Colon (tissue), 2 donors: ENCODE measurements around the gene SPATS2L.
A peak's percentile ranks its signal among the peaks of the same experiment; 100 is the strongest.

ENCODE experiments used
- FAIRE-seq: peaks from 2 replicates; lab custom pipeline; 2012; peaks lifted over from hg19 to GRCh38; lab: Jason Lieb, UNC
- donor health status: control.
- donor health status: control.

SPATS2L gene

GRCh38 chr2:200509235-200509611 is 202.7 kb downstream of the SPATS2L start:
- no peak for FAIRE-seq

- FAIRE-seq = no peak
Observed at GRCh38 chr2:200509612-200510433, 203.3 kb downstream of the SPATS2L start, which contains the start of gene KCTD18. TSS of gene KCTD18 (minus strand) at chr2:200510068. CDS start at chr2:200507016, 3,052 bp downstream.

- no peak for FAIRE-seq
Observed at GRCh38 chr2:200515155-200515554, 208.7 kb downstream of the SPATS2L start.

GRCh38 chr2:200523158-200523557 is 216.7 kb downstream of the SPATS2L start:
- FAIRE-seq = no peak

GRCh38 chr2:200523604-200524003 is 217.1 kb downstream of the SPATS2L start:
- FAIRE-seq = no peak

GRCh38 chr2:200525066-200525465 is 218.6 kb downstream of the SPATS2L start:
- FAIRE-seq = no peak

GRCh38 chr2:200525551-200525881 is 219.0 kb downstream of the SPATS2L start:
- FAIRE-seq = no peak

- peak; percentile 18 for FAIRE-seq
Observed at GRCh38 chr2:200525882-200526651, 219.6 kb downstream of the SPATS2L start, which contains the start of gene SGO2. TSS of gene SGO2 (plus strand) at chr2:200526207. CDS start at chr2:200532976, 6,769 bp downstream.

- no peak for FAIRE-seq
Observed at GRCh38 chr2:200528228-200528627, 221.7 kb downstream of the SPATS2L start.
